HG02840 (cell line): ENCODE data around the gene FOXP2.
"Not testable (repeated sequence)": the region's sequence is repeated elsewhere in the genome, so short reads cannot be mapped to it uniquely, and the experiment has no call there.

Experiments used
- ATAC-seq: cut with Tn5 transposase; IDR thresholded peaks from one replicate; pipeline ENCODE4 v1.9.1; 2021; ENCODE audit warnings: mild to moderate bottlenecking, moderate library complexity, moderate number of reproducible peaks; ENCODE audit not compliant: unreplicated experiment, low FRiP score

The FOXP2 gene

GRCh38 chr7:114414156-114415063 is at the start of gene FOXP2:
Gene FOXP2, plus strand, starts transcription at chr7:114414815. Its CDS starts 11,697 bp downstream, at chr7:114426512.
- ATAC-seq = no peak

- no peak for ATAC-seq
These were observed 48.8 kb upstream of the FOXP2 start for GRCh38 chr7:114365791-114366190.

GRCh38 chr7:114368492-114368891 is 46.1 kb upstream of the FOXP2 start:
- no peak for ATAC-seq

GRCh38 chr7:114369294-114369693 is 45.3 kb upstream of the FOXP2 start:
- ATAC-seq = no peak

- no peak for ATAC-seq
These were observed 42.0 kb upstream of the FOXP2 start for GRCh38 chr7:114372619-114373018.

GRCh38 chr7:114375907-114376306 is 38.7 kb upstream of the FOXP2 start:
- ATAC-seq = no peak

GRCh38 chr7:114383946-114384345 is 30.7 kb upstream of the FOXP2 start:
- not testable (repeated sequence) for ATAC-seq

- ATAC-seq = not testable (repeated sequence)
These were observed 30.3 kb upstream of the FOXP2 start for GRCh38 chr7:114384346-114384745.

- ATAC-seq = no peak
These were observed 26.6 kb upstream of the FOXP2 start for GRCh38 chr7:114388021-114388420.

GRCh38 chr7:114392686-114393085 is 21.9 kb upstream of the FOXP2 start:
- ATAC-seq = no peak

- no peak for ATAC-seq
These were observed 11.6 kb upstream of the FOXP2 start for GRCh38 chr7:114402876-114403635.

GRCh38 chr7:114405427-114405826 is 9.2 kb upstream of the FOXP2 start:
- ATAC-seq = no peak

- no peak for ATAC-seq
These were observed 4.9 kb upstream of the FOXP2 start for GRCh38 chr7:114409750-114410149.

GRCh38 chr7:114412548-114412947 is 2.1 kb upstream of the FOXP2 start:
- no peak for ATAC-seq

- ATAC-seq = no peak
These were observed 857 bp upstream of the FOXP2 start for GRCh38 chr7:114413761-114414155.

GRCh38 chr7:114415064-114415989 is 712 bp downstream of the FOXP2 start:
- no peak for ATAC-seq

- no peak for ATAC-seq
These were observed 1.7 kb downstream of the FOXP2 start for GRCh38 chr7:114416129-114416990.

GRCh38 chr7:114417290-114417689 is 2.7 kb downstream of the FOXP2 start:
- ATAC-seq = no peak

GRCh38 chr7:114418117-114418516 is 3.5 kb downstream of the FOXP2 start:
- ATAC-seq = no peak
